ENCODE measurements around the gene NIPAL3.
"Not testable (repeated sequence)": the region's sequence is repeated elsewhere in the genome, so short reads cannot be mapped to it uniquely, and the experiment has no call there.

The NIPAL3 gene

DNA sequence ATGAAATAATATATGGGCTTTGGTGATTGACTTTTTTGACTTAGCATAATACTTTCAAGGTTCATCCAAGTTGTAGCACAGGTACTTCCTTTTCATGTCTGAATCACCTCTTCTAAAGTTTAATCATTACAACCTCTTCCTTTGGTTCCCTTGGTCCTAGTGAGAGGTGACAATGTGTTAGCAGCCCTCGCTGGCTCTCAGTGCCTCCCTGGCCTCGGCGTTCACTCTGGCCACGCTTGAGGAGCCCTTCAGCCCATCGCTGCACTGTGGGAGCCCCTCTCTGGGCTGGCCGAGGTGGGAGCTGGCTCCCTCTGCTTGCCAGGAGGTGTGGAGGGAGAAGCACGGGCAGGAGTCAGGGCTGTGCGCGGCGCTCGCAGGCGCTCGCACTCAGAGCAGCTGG, 74.1 kb downstream of the NIPAL3 start:
- H3K4me3 ChIP-seq (ENCODE audit: low read depth, low read length), result no peak overlapping the region
- TF ChIP-seq, protein P1, sequence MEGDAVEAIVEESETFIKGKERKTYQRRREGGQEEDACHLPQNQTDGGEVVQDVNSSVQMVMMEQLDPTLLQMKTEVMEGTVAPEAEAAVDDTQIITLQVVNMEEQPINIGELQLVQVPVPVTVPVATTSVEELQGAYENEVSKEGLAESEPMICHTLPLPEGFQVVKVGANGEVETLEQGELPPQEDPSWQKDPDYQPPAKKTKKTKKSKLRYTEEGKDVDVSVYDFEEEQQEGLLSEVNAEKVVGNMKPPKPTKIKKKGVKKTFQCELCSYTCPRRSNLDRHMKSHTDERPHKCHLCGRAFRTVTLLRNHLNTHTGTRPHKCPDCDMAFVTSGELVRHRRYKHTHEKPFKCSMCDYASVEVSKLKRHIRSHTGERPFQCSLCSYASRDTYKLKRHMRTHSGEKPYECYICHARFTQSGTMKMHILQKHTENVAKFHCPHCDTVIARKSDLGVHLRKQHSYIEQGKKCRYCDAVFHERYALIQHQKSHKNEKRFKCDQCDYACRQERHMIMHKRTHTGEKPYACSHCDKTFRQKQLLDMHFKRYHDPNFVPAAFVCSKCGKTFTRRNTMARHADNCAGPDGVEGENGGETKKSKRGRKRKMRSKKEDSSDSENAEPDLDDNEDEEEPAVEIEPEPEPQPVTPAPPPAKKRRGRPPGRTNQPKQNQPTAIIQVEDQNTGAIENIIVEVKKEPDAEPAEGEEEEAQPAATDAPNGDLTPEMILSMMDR (IDR thresholded peaks at IDR 0.05; ENCODE audit: low read depth, low read length), result no peak

DNA sequence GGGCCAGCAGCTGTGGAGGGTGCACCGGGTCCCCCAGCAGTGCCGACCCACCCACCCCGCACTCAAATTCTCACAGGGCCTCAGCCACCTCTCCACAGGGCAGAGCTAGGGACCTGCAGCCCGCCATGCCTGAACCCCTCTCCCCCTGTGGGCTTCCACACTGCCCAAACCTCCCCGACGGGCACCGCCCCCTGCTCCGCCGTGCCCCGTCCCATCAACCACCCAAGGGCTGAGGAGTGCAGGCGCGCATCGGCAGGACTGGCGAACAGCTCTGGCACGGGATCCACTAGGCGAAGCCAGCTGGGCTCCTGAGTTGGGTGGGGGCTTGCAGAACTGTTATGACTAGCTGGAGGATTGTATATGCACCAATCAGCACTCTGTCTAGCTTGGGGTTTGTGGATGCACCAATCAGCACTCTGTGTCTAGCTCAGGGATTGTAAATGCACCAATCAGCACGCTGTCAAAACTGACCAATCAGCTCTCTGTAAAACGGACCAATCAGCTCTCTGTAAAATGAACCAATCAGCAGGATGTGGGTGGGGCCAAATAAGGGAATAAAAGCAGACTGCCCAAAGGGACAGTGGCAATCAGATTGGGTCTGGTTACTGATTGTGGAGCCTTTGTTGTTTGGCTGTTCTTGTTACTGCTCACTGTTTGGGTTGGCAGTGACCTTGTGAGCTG, 74.6 kb downstream of the NIPAL3 start:
- TF ChIP-seq, protein P1 (IDR thresholded peaks at IDR 0.05; ENCODE audit: low read depth, low read length), result no peak
- no peak overlapping the region for H3K4me3 ChIP-seq (ENCODE audit: low read depth, low read length)

DNA sequence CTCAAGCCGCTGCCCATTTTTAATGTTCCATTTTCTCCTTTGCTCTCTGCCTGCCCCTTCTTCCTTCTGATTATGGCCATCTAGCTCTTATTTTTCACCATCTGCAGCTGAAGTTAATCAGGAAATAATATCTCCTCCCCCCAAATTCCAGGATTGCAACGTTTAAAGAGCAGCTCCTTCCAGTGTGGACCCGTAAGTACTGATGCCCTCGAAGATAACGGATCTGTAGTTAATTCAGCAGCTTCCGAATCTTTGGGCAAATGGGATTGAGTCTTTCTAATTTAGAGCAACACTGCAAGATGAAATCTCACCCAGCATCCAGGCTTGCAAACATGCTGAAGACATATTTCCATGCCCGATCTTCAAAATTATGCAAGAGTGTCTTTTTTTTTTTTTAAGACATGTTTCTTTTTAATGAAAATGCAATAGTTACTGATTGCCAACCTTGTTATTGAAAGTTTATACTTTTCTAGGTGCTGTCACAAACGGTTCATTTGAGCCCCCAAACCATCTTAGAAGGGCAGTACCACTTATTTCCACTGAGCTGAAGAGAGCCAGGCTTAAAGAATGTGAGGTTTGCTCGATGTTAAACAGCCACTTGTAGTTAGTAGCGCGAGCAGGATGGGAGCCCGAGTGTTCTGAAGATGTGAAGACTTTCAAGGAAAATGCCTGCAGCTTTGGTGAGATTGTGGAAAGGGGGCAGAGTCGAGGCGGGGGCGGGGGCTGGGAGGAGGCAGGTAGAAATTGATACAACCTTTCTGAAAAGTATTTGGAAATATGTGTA, 76.2 kb downstream of the NIPAL3 start:
- TF ChIP-seq, protein P1 (IDR thresholded peaks at IDR 0.05; ENCODE audit: low read depth, low read length), result no peak
- no peak overlapping the region for H3K4me3 ChIP-seq (ENCODE audit: low read depth, low read length)

DNA sequence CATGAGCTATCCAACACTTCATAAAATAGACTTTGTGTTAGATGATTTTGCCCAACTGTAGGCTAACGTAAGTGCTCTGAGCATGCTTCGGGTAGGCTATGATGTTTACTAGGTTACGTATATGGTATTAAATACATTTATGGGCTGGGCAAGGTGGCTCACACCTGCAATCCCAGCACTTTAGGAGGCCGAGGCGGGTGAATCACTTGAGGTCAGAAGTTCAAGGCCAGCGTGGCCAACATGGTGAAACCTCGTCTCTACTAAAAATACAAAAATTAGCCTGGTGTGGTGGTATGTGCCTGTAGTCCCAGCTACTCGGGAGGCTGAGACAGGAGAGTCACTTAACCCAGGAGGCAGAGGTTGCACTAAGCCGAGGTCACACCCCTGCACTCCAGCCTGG, 77.3 kb downstream of the NIPAL3 start:
- not testable (repeated sequence) for H3K4me3 ChIP-seq (ENCODE audit: low read depth, low read length)

DNA sequence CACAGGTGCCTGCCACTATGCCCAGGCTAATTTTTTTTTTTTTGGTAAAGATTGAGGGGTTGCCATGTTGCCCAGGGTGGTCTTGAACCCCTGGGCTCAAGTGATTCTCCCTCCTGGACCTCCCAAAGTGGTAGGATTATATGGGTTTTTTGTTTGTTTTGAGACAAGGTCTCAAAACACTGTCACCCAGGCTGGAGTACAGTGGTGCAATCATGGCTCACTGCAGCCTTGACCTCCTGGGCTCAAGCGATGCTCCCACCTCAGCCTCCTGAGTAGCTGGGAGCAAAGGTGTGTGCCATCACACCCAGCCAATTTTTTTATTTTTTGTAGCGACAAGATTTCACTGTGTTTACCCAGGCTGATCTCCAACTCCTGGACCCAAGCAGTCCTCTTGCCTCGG, 78.2 kb downstream of the NIPAL3 start:
- no peak overlapping the region for H3K4me3 ChIP-seq (ENCODE audit: low read depth, low read length)
- TF ChIP-seq, protein P1 (IDR thresholded peaks at IDR 0.05; ENCODE audit: low read depth, low read length), result no peak

DNA sequence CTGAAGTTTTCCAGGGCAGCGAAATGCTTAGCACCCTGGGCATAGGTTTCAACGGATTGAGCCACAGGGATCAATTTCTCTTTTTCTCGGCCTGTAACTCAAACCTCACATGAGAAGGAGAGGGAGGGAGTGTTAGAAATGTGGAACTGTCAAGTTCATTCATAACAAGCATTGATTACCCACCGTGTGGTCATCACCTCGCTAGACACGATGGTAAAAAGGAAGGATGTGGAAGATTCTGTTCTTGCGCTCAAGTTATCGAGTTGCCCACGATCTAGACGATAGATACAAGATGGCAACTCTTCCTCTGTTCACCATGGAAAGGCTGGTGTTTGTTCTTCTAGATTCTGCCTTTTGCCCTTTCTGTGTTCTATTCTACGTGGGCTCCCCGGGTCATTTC, 83.0 kb downstream of the NIPAL3 start:
- H3K4me3 ChIP-seq (ENCODE audit: low read depth, low read length), result no peak overlapping the region

DNA sequence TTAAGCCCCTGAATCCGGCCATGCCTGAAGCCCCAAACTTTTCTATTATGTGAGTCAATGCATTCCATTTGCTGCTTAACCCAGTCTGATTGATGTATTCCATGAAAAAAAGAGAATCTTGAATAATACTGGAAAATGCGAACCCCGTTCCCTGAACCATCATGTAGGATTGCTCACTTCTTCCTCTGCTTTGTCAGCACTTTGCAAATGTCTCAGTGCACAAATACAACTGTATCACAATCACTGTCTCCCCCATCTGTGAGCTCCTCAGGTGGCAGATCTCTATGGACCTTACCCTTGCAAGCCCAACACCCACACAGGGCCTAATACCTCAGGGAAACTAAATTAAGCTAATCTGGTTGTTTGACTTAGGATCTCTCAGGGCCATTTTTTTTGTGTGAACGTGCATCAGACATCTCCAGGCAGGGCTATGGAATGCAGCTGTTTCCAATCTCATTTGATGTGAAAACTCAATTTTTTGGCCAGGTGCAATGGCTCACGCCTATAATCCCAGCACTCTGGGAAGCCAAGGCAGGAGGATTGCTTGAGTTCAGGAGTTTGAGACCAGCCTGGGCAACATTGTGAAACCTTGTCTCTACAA, 84.9 kb downstream of the NIPAL3 start:
- H3K4me3 ChIP-seq (ENCODE audit: low read depth, low read length), result no peak overlapping the region
- TF ChIP-seq, protein P1 (IDR thresholded peaks at IDR 0.05; ENCODE audit: low read depth, low read length), result no peak

More for the DNA sequence above, 83.0 kb downstream of the NIPAL3 start:
- TF ChIP-seq, protein P1 (IDR thresholded peaks at IDR 0.05; ENCODE audit: low read depth, low read length), result no peak
